Testis (tissue), 3 donors: ENCODE results near the gene CAMTA1. TPM values are rescaled to one million over a fixed set of nuclear protein-coding genes. Genes with fewer than 3 reads are reported as not detected.
A peak's percentile ranks its signal among the peaks of the same experiment; 100 is the strongest.

Source experiments
- DNase-seq: peaks from one replicate; pipeline ENCODE4 v3.0.0-alpha.2; 2019
- H3K27ac ChIP-seq, 2 donors: fragments of 200-600 bp; sonication (generic); one replicate each; pipeline ENCODE4 v1.5.1; 2019
- H3K27me3 ChIP-seq: fragments of 200-600 bp; sonication (generic); one replicate; pipeline ENCODE4 v1.5.1; 2019
- H3K36me3 ChIP-seq: fragments of 200-600 bp; sonication (generic); one replicate; pipeline ENCODE4 v1.5.1; 2017; ENCODE audit warnings: low read depth; ENCODE audit errors: missing control alignments
- H3K4me1 ChIP-seq: fragments of 200-600 bp; sonication (generic); one replicate; pipeline ENCODE4 v1.5.1; 2019
- H3K4me3 ChIP-seq, 2 donors: fragments of 200-600 bp; sonication (generic); one replicate each; pipeline ENCODE4 v1.5.1; 2017 to 2019
- H3K9me3 ChIP-seq: fragments of 200-600 bp; sonication (generic); one replicate; pipeline ENCODE4 v1.5.1; 2017
- CTCF ChIP-seq, 3 experiments: fragments of 450-650 bp in 2 of 3; fragments of 200-600 bp in 1 of 3; sonication (generic) in 1 of 3; IDR thresholded peaks; one replicate each; pipeline ENCODE4 v1.5.1; 2016 to 2019; ENCODE audit warnings: antibody characterized with exemption in 3 of 3, mild to moderate bottlenecking in 2 of 3, moderate library complexity in 1 of 3
- POLR2A ChIP-seq: fragments of 450-650 bp; IDR thresholded peaks from one replicate; pipeline ENCODE4 v1.6.1; 2017; ENCODE audit warnings: antibody characterized with exemption, mild to moderate bottlenecking, moderate library complexity
- WGBS, 2 donors: methylation state at CpG; one replicate each; pipeline ENCODE4 v1.1.5; 2018; 5-methylcytosine and 5-hydroxymethylcytosine counted together
- intact Hi-C: fragments of 100-400 bp; cut with DNase I; formaldehyde crosslinking; loops from one replicate; pipeline ENCODE4 v1.15.1; 2023; ENCODE audit warnings: low total_unique reads
- polyA plus RNA-seq: library from polyadenylated mRNA; stranded (reverse); fragments of 350-450 nt; fragmentation: Illumina TruSeq; extraction: RNeasy Lipid Tissue Mini Kit (QIAGEN cat#74804); gene quantifications from one replicate; pipeline ENCODE4 v1.2.3, GENCODE V29; 2014; ENCODE audit warnings: low read depth, low replicate concordance; ENCODE audit not compliant: insufficient read depth
- total RNA-seq, 2 donors: library from RNA; depleted of rRNA; stranded (reverse); fragments of >200 nt; gene quantifications; one replicate each; pipeline ENCODE4 v1.2.3, GENCODE V29; 2016

CAMTA1 gene
- total and polyA plus RNA-seq, 3 donors from 2014 or later, result 116 to 158 (median 119) TPM

- intact Hi-C loops, result loop anchor here (10.0 kb wide), 1 partner anchor 605 kb away; no protein-coding TSS in a partner anchor
- Histone ChIP-seq H3K9me3 (no peaks in the 10 kb centered on the region), H3K4me3 (no peak overlapping the region), H3K27me3 (no peaks in the 10 kb centered on the region), H3K27ac (no peak overlapping the region), H3K36me3 (no peaks in the 10 kb centered on the region), H3K4me1 (no peaks in the 10 kb centered on the region)
- TF ChIP-seq POLR2A (no peak), CTCF (IDR thresholded peaks at IDR 0.05) (no peak)
- DNase-seq, result no peak
- WGBS, 2 donors, result 72 to 82% methylated on average over 8 of the region's 8 CpGs
These were observed 254.5 kb downstream of the CAMTA1 start for GRCh38 chr1:7039590-7040220.

- TF ChIP-seq POLR2A (no peak), CTCF (IDR thresholded peaks at IDR 0.05) (no peak)
- DNase-seq, result no peak
- Histone ChIP-seq H3K4me1 (no peaks in the 10 kb centered on the region), H3K9me3 (no peaks in the 10 kb centered on the region), H3K27ac (no peak overlapping the region), H3K4me3 (no peak overlapping the region), H3K36me3 (no peaks in the 10 kb centered on the region), H3K27me3 (no peaks in the 10 kb centered on the region)
- WGBS, 2 donors, result 79 to 87% methylated on average over 7 to 16 of the region's 16 CpGs
- intact Hi-C loops, result loop anchor here (10.0 kb wide), 1 partner anchor 604 kb away; no protein-coding TSS in a partner anchor
These were observed 255.9 kb downstream of the CAMTA1 start for GRCh38 chr1:7040969-7041695.

GRCh38 chr1:7042322-7043190 lies 257.3 kb downstream of the CAMTA1 start:
- TF ChIP-seq POLR2A, result no peak
- TF ChIP-seq CTCF (IDR thresholded peaks at IDR 0.05), result peak; percentile 35 to 52 (median 41)
- Histone ChIP-seq H3K27me3 (no peaks in the 10 kb centered on the region), H3K36me3 (no peaks in the 10 kb centered on the region), H3K9me3 (no peaks in the 10 kb centered on the region), H3K4me3 (no peak overlapping the region), H3K4me1 (no peaks in the 10 kb centered on the region), H3K27ac (no peak overlapping the region)
- intact Hi-C loops, result loop anchor here (10.0 kb wide), 1 partner anchor 602 kb away; no protein-coding TSS in a partner anchor
- 44 to 52% methylated on average over 17 of the region's 17 CpGs for WGBS, 2 donors
- peak; percentile 46 for DNase-seq

- no peak for TF ChIP-seq POLR2A
- no peak for TF ChIP-seq CTCF (IDR thresholded peaks at IDR 0.05)
- intact Hi-C loops, result loop anchor here (10.0 kb wide), 1 partner anchor 602 kb away; no protein-coding TSS in a partner anchor
These were observed 257.9 kb downstream of the CAMTA1 start for GRCh38 chr1:7043191-7043549.

More at GRCh38 chr1:7043191-7043549, 257.9 kb downstream of the CAMTA1 start:
- Histone ChIP-seq H3K4me3 (no peak overlapping the region), H3K27me3 (no peaks in the 10 kb centered on the region), H3K36me3 (no peaks in the 10 kb centered on the region), H3K27ac (no peak overlapping the region), H3K9me3 (no peaks in the 10 kb centered on the region), H3K4me1 (no peaks in the 10 kb centered on the region)
- no peak for DNase-seq
- 81 to 82% methylated on average over 5 to 6 of the region's 6 CpGs for WGBS, 2 donors
